Measurements from ENCODE around the gene HOXA9.

Gene HOXA9

GRCh38 chr7:27163288-27164044, 1.9 kb downstream of the HOXA9 start:
- DNase-seq (ENCODE audit: low spot score) = no peak

- DNase-seq (ENCODE audit: low spot score) = no peak
Observed at GRCh38 chr7:27162561-27163287, 2.6 kb downstream of the HOXA9 start.

- no peak for DNase-seq (ENCODE audit: low spot score)
Observed at GRCh38 chr7:27161721-27162560, 3.4 kb downstream of the HOXA9 start.

GRCh38 chr7:27161214-27161720, 4.1 kb downstream of the HOXA9 start:
- no peak for DNase-seq (ENCODE audit: low spot score)

- DNase-seq (ENCODE audit: low spot score) = peak; percentile 90
Observed at GRCh38 chr7:27160546-27161213, 4.7 kb downstream of the HOXA9 start.

- peak; percentile 35 for DNase-seq (ENCODE audit: low spot score)
Observed at GRCh38 chr7:27160145-27160545, 5.2 kb downstream of the HOXA9 start.

GRCh38 chr7:27159266-27160144, 5.8 kb downstream of the HOXA9 start:
- peak; percentile 54 for DNase-seq (ENCODE audit: low spot score)

- DNase-seq (ENCODE audit: low spot score) = peak; percentile 34
Observed at GRCh38 chr7:27158436-27159265, 6.7 kb downstream of the HOXA9 start.

GRCh38 chr7:27157702-27158431, 7.5 kb downstream of the HOXA9 start:
- peak; percentile 43 for DNase-seq (ENCODE audit: low spot score)

- DNase-seq (ENCODE audit: low spot score) = peak; percentile 31
Observed at GRCh38 chr7:27156916-27157701, 8.2 kb downstream of the HOXA9 start.

GRCh38 chr7:27156508-27156898, 8.8 kb downstream of the HOXA9 start, which contains the start of gene HOXA7:
Gene HOXA7, minus strand, starts transcription at chr7:27156675. Its CDS starts 130 bp downstream, at chr7:27156545.
- DNase-seq (ENCODE audit: low spot score) = peak; percentile 81

- DNase-seq (ENCODE audit: low spot score) = no peak
Observed at GRCh38 chr7:27155816-27156507, 9.4 kb downstream of the HOXA9 start.

GRCh38 chr7:27154901-27155815, 10.2 kb downstream of the HOXA9 start:
- DNase-seq (ENCODE audit: low spot score) = peak; percentile 87

- DNase-seq (ENCODE audit: low spot score) = no peak
Observed at GRCh38 chr7:27154369-27154768, 11.0 kb downstream of the HOXA9 start.

- no peak for DNase-seq (ENCODE audit: low spot score)
Observed at GRCh38 chr7:27153526-27153925, 11.8 kb downstream of the HOXA9 start.

GRCh38 chr7:27152816-27153442, 12.4 kb downstream of the HOXA9 start:
- no peak for DNase-seq (ENCODE audit: low spot score)
